GM19023 (cell line): ENCODE data around the gene KHK.
"Not testable (repeated sequence)": the region's sequence is repeated elsewhere in the genome, so short reads cannot be mapped to it uniquely, and the experiment has no call there.

Source experiments
- ATAC-seq: cut with Tn5 transposase; IDR thresholded peaks from one replicate; pipeline ENCODE4 v1.9.1; 2021; ENCODE audit warnings: mild to moderate bottlenecking, moderate library complexity; ENCODE audit not compliant: unreplicated experiment

KHK gene

GRCh38 chr2:27059141-27059820 is 27.3 kb upstream of the KHK start:
- no peak for ATAC-seq

- ATAC-seq = no peak
Measured at GRCh38 chr2:27060323-27060722, 26.2 kb upstream of the KHK start.

- no peak for ATAC-seq
Measured at GRCh38 chr2:27065128-27065527, 21.4 kb upstream of the KHK start.

GRCh38 chr2:27067385-27067784 is 19.2 kb upstream of the KHK start:
- ATAC-seq = no peak

- no peak for ATAC-seq
Measured at GRCh38 chr2:27069436-27069835, 17.1 kb upstream of the KHK start.

- no peak for ATAC-seq
Measured at GRCh38 chr2:27069961-27070618, 16.5 kb upstream of the KHK start.

- no peak for ATAC-seq
Measured at GRCh38 chr2:27070653-27071276, 15.8 kb upstream of the KHK start.

GRCh38 chr2:27071277-27071989 is 15.1 kb upstream of the KHK start, which contains the start of gene OST4:
TSS of gene OST4 (minus strand) at chr2:27071654.
- ATAC-seq = peak; percentile 83

GRCh38 chr2:27071990-27072830 is 14.4 kb upstream of the KHK start:
- peak; percentile 14 for ATAC-seq

- ATAC-seq = no peak
Measured at GRCh38 chr2:27072920-27073319, 13.7 kb upstream of the KHK start.

GRCh38 chr2:27073782-27074181 is 12.8 kb upstream of the KHK start:
- ATAC-seq = no peak

- no peak for ATAC-seq
Measured at GRCh38 chr2:27074738-27075565, 11.6 kb upstream of the KHK start.

GRCh38 chr2:27075566-27075871 is 11.1 kb upstream of the KHK start:
- ATAC-seq = not testable (repeated sequence)

GRCh38 chr2:27076323-27076722 is 10.2 kb upstream of the KHK start:
- no peak for ATAC-seq

- no peak for ATAC-seq
Measured at GRCh38 chr2:27077231-27077630, 9.3 kb upstream of the KHK start.

- ATAC-seq = no peak
Measured at GRCh38 chr2:27078267-27079194, 8.0 kb upstream of the KHK start, which contains the start of gene EMILIN1. TSS of gene EMILIN1 (plus strand) at chr2:27078615. CDS start at chr2:27079066, 451 bp downstream.

- ATAC-seq = no peak
Measured at GRCh38 chr2:27079233-27080139, 7.1 kb upstream of the KHK start.

- ATAC-seq = no peak
Measured at GRCh38 chr2:27080140-27080469, 6.5 kb upstream of the KHK start.
